Trophoblast cell (in vitro differentiated cells and primary cell): ENCODE data around the gene GRAMD1C.
A peak's percentile ranks its signal among the peaks of the same experiment; 100 is the strongest.

ENCODE experiments used
- DNase-seq, 2 donors: peaks; one replicate each; pipeline ENCODE4 v3.0.0-alpha.2; 2016
- H2AFZ ChIP-seq: 2 replicates; pipeline ENCODE4 v1.6.1; 2013; ENCODE audit warnings: low read length, moderate library complexity, mild to moderate bottlenecking; ENCODE audit not compliant: insufficient read depth, poor library complexity
- H2AK5ac ChIP-seq: 2 replicates; pipeline ENCODE4 v1.6.1; 2013; ENCODE audit warnings: mild to moderate bottlenecking, low read length
- H2BK120ac ChIP-seq: 2 replicates; pipeline ENCODE4 v1.6.1; 2013; ENCODE audit warnings: low read length, mild to moderate bottlenecking, moderate library complexity; ENCODE audit not compliant: insufficient read depth, poor library complexity
- H2BK12ac ChIP-seq: 2 replicates; pipeline ENCODE4 v1.6.1; 2013; ENCODE audit warnings: mild to moderate bottlenecking, low read length, moderate library complexity
- H2BK5ac ChIP-seq: 2 replicates; pipeline ENCODE4 v1.6.1; 2013; ENCODE audit warnings: low read length, low read depth, moderate library complexity, mild to moderate bottlenecking; ENCODE audit not compliant: poor library complexity
- H3K14ac ChIP-seq: 2 replicates; pipeline ENCODE4 v1.6.1; 2013; ENCODE audit warnings: mild to moderate bottlenecking, low read length
- H3K18ac ChIP-seq: 2 replicates; pipeline ENCODE4 v1.6.1; 2013; ENCODE audit warnings: mild to moderate bottlenecking, low read length
- H3K23ac ChIP-seq: 2 replicates; pipeline ENCODE4 v1.6.1; 2013; ENCODE audit warnings: low read length
- H3K27ac ChIP-seq: 2 replicates; pipeline ENCODE4 v1.5.1; 2013; ENCODE audit warnings: low read depth, mild to moderate bottlenecking, inconsistent platforms, low read length, moderate library complexity
- H3K27me3 ChIP-seq: 2 replicates; pipeline ENCODE4 v1.6.1; 2013; ENCODE audit warnings: inconsistent platforms, mild to moderate bottlenecking, low read length, moderate library complexity; ENCODE audit not compliant: insufficient read depth
- H3K36me3 ChIP-seq, 2 experiments: 1 replicate in 1 of 2; 2 replicates in 1 of 2; pipeline ENCODE4 v1.6.1; 2013; ENCODE audit warnings: low read length in 2 of 2, mild to moderate bottlenecking in 2 of 2, moderate library complexity in 1 of 2; ENCODE audit not compliant: insufficient read depth in 2 of 2, control insufficient read depth in 1 of 2
- H3K4ac ChIP-seq: 2 replicates; pipeline ENCODE4 v1.6.1; 2013; ENCODE audit warnings: low read depth, mild to moderate bottlenecking, low read length, moderate library complexity
- H3K4me1 ChIP-seq, 2 experiments: 1 replicate in 1 of 2; 2 replicates in 1 of 2; pipeline ENCODE4 v1.6.1; 2013; ENCODE audit warnings: low read length in 2 of 2, mild to moderate bottlenecking in 2 of 2, moderate library complexity in 1 of 2; ENCODE audit not compliant: insufficient read depth in 2 of 2, control insufficient read depth in 1 of 2
- H3K4me2 ChIP-seq: 2 replicates; pipeline ENCODE4 v1.6.1; 2013; ENCODE audit warnings: inconsistent platforms, mild to moderate bottlenecking, low read length, moderate library complexity
- H3K4me3 ChIP-seq: 2 replicates; pipeline ENCODE4 v1.5.1; 2013; ENCODE audit warnings: mild to moderate bottlenecking, low read depth, low read length, inconsistent platforms
- H3K79me1 ChIP-seq: one replicate; pipeline ENCODE4 v1.6.1; 2013; ENCODE audit warnings: low read length
- H3K79me2 ChIP-seq: 2 replicates; pipeline ENCODE4 v1.6.1; 2013; ENCODE audit warnings: low read length, mild to moderate bottlenecking; ENCODE audit not compliant: control insufficient read depth, insufficient read depth, poor library complexity
- H3K9ac ChIP-seq: 2 replicates; pipeline ENCODE4 v1.6.1; 2013; ENCODE audit warnings: mild to moderate bottlenecking, low read length
- H3K9me3 ChIP-seq: 2 replicates; pipeline ENCODE4 v1.6.1; 2013; ENCODE audit warnings: low read depth, mild to moderate bottlenecking, control low read depth, inconsistent platforms, low read length; ENCODE audit not compliant: insufficient read depth
- H4K12ac ChIP-seq: 2 replicates; pipeline ENCODE4 v1.6.1; 2013; ENCODE audit warnings: low read depth, mild to moderate bottlenecking, low read length, moderate library complexity
- H4K8ac ChIP-seq: 2 replicates; pipeline ENCODE4 v1.6.1; 2013; ENCODE audit warnings: low read depth, mild to moderate bottlenecking, low read length, moderate library complexity
- H4K91ac ChIP-seq: one replicate; pipeline ENCODE4 v1.6.1; 2013; ENCODE audit warnings: low read depth, mild to moderate bottlenecking, low read length, moderate library complexity
- WGBS: extraction: QIAGEN DNeasy Blood & Tissue Kit; methylation state at CpG from one replicate; pipeline ENCODE4 v1.1.7; 2013; ENCODE audit warnings: missing lambda C conversion rate; ENCODE audit not compliant: insufficient read length, insufficient coverage; ENCODE audit errors: extremely low coverage; 5-methylcytosine and 5-hydroxymethylcytosine counted together

The GRAMD1C gene

GRCh38 chr3:113897373-113897777 lies 58.8 kb downstream of the GRAMD1C start:
- no CpG with 5 or more reads among the region's 1 CpG for WGBS
- Histone ChIP-seq H3K23ac (no peak overlapping the region), H3K18ac (no peak overlapping the region), H3K79me2 (no peaks in the 10 kb centered on the region), H3K4me3 (no peak overlapping the region), H4K91ac (no peak overlapping the region), H2BK12ac (no peak overlapping the region), H3K9ac (no peak overlapping the region), H3K79me1 (no peaks in the 10 kb centered on the region), H3K27ac (no peak overlapping the region), H4K8ac (no peak overlapping the region), H3K4ac (no peak overlapping the region), H4K12ac (no peak overlapping the region), H2BK5ac (no peak overlapping the region), H3K4me1 (no peaks in the 10 kb centered on the region), H3K4me2 (peak overlapping the region; percentile 14), H3K27me3 (no peaks in the 10 kb centered on the region), H2AK5ac (no peak overlapping the region), H2BK120ac (no peak overlapping the region), H3K14ac (no peak overlapping the region), H2AFZ (no peak overlapping the region), H3K36me3 (no peaks in the 10 kb centered on the region), H3K9me3 (no peaks in the 10 kb centered on the region)
- DNase-seq = peak; percentile 57 to 92

- no peak overlapping the region for H3K9ac ChIP-seq
- no peak overlapping the region for H3K4ac ChIP-seq
- no peak overlapping the region for H3K14ac ChIP-seq
- peak in 1 of 2 donors; percentile 61 for DNase-seq
- no peak overlapping the region for H4K12ac ChIP-seq
- no peak overlapping the region for H2AK5ac ChIP-seq
- H3K4me3 ChIP-seq = no peak overlapping the region
- H3K4me2 ChIP-seq = no peak overlapping the region
- no peaks in the 10 kb centered on the region for H3K9me3 ChIP-seq
- no peak overlapping the region for H4K8ac ChIP-seq
- H3K27me3 ChIP-seq = no peaks in the 10 kb centered on the region
- no peak overlapping the region for H3K27ac ChIP-seq
- no peak overlapping the region for H3K23ac ChIP-seq
- H2BK12ac ChIP-seq = no peak overlapping the region
- H4K91ac ChIP-seq = no peak overlapping the region
- H2AFZ ChIP-seq = no peak overlapping the region
- H3K79me1 ChIP-seq = no peaks in the 10 kb centered on the region
- no peaks in the 10 kb centered on the region for H3K79me2 ChIP-seq
- no peak overlapping the region for H2BK120ac ChIP-seq
- H3K18ac ChIP-seq = no peak overlapping the region
- no CpG with 5 or more reads among the region's 2 CpGs for WGBS
- no peaks in the 10 kb centered on the region for H3K4me1 ChIP-seq
- H2BK5ac ChIP-seq = no peak overlapping the region
- H3K36me3 ChIP-seq = no peaks in the 10 kb centered on the region
Observed at GRCh38 chr3:113898892-113899291, 60.3 kb downstream of the GRAMD1C start.

- Histone ChIP-seq H3K14ac (no peak overlapping the region), H3K4ac (no peak overlapping the region), H3K36me3 (no peaks in the 10 kb centered on the region), H2BK5ac (no peak overlapping the region), H4K12ac (no peak overlapping the region), H4K8ac (no peak overlapping the region), H3K27ac (no peak overlapping the region), H3K9me3 (no peaks in the 10 kb centered on the region), H2AFZ (no peak overlapping the region), H3K4me3 (no peak overlapping the region), H3K18ac (no peak overlapping the region), H3K23ac (no peak overlapping the region), H3K79me2 (no peaks in the 10 kb centered on the region), H2BK12ac (no peak overlapping the region), H3K79me1 (no peaks in the 10 kb centered on the region), H3K4me1 (no peaks in the 10 kb centered on the region), H2BK120ac (no peak overlapping the region), H2AK5ac (no peak overlapping the region), H3K27me3 (no peaks in the 10 kb centered on the region), H4K91ac (no peak overlapping the region), H3K4me2 (no peak overlapping the region), H3K9ac (no peak overlapping the region)
- WGBS = no CpG with 5 or more reads among the region's 4 CpGs
- no peak for DNase-seq
Observed at GRCh38 chr3:113906568-113907140, 68.1 kb downstream of the GRAMD1C start.

DNA sequence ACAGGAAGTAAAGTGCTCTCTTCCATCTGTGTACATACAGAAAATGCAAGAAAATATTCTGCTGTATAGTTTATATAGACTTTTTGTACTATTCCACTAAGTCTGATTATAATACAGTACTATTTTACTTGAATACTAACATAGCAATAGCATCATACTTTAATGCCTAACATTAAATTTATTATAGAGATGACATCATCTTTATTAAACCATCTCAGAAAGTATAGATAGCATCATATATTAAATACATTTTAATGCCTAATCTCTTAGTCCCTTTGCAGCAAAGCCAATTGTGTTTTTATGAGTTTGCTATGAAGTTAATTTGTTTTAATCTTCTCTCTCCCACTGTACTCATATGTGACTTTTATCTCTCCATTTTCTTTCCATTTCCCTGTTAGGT lies 69.5 kb downstream of the GRAMD1C start:
- no peak overlapping the region for H2AFZ ChIP-seq
- H4K8ac ChIP-seq = no peak overlapping the region
- H3K4me1 ChIP-seq = no peaks in the 10 kb centered on the region
- H3K4ac ChIP-seq = no peak overlapping the region
- no peak overlapping the region for H3K18ac ChIP-seq
- H3K23ac ChIP-seq = no peak overlapping the region
- H2BK5ac ChIP-seq = no peak overlapping the region
- no peaks in the 10 kb centered on the region for H3K79me2 ChIP-seq
- H3K4me3 ChIP-seq = no peak overlapping the region
- H4K91ac ChIP-seq = no peak overlapping the region
- no peak overlapping the region for H3K14ac ChIP-seq
- no peaks in the 10 kb centered on the region for H3K36me3 ChIP-seq
- no peak overlapping the region for H3K4me2 ChIP-seq
- no peaks in the 10 kb centered on the region for H3K9me3 ChIP-seq
- no peak overlapping the region for H2AK5ac ChIP-seq
- H3K27ac ChIP-seq = no peak overlapping the region
- DNase-seq = no peak
- no peak overlapping the region for H4K12ac ChIP-seq
- H2BK12ac ChIP-seq = no peak overlapping the region
- H3K79me1 ChIP-seq = no peaks in the 10 kb centered on the region
- H2BK120ac ChIP-seq = no peak overlapping the region
- no peak overlapping the region for H3K9ac ChIP-seq
- H3K27me3 ChIP-seq = no peaks in the 10 kb centered on the region
